Measurements from ENCODE around the gene EPHA10.

The EPHA10 gene

DNA sequence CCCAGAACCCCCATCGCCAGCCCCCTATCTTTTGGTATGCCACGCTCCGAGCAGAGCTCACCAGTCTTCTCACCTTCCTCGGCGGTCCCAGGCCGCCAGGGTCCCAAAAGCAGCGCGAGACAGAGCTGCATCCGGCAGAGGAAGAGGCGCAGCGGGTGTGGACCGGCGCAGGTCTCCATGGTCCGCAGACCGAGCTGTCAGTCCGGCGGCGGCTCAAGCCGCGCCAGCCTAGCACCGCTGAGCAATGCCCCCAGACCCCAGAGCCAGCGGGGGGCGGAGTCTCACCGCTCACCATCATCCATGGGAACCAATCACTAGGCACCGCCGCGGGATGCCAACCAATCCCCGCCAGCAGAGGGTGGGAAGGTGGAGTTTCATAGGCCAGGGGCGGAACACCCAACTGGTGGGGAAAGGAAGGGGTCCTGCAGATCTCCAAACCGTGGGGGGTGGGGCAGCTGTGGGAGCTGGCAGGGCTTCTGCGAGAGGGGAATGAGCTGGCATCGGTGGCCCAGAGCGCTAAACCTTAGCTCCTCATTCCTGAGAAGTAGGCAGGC lies at the start of gene EPHA10:
TSS of gene EPHA10 (minus strand) at position 233 of the 554 bp plus-strand sequence. CDS start at position 179, 54 bp downstream.
- Histone ChIP-seq H3K4me2 (peak within 1 kb of the TSS in 3 of 11 experiments; percentile 7 to 23 (median 18); a peak in 3 of 22 replicates), H3K4me3 (no peak within 1 kb of the TSS), H3K27me3 (peaks cover 31 to 62% (median 50%) of the 10 kb centered on the region in 11 experiments), H3K9me3 (replicated peaks in 1 of 11) (peaks cover 0 to 6% (median 0%) of the 10 kb centered on the region in 11 experiments; a peak in 3 of 22 replicates), H4K20me1 (peaks cover 0 to 10% (median 0%) of the 10 kb centered on the region in 11 experiments; a peak in 6 of 22 replicates), H3K4me1 (peaks cover 0 to 12% (median 0%) of the 10 kb centered on the region in 10 experiments; a peak in 4 of 20 replicates), H3K27ac (no peak within 1 kb of the TSS), H3K9ac (no peak within 1 kb of the TSS), H3K36me3 (no peaks in the 10 kb centered on the region)
- no peak for TF ChIP-seq Cebpa-rat (IDR thresholded peaks at IDR 0.05)

DNA sequence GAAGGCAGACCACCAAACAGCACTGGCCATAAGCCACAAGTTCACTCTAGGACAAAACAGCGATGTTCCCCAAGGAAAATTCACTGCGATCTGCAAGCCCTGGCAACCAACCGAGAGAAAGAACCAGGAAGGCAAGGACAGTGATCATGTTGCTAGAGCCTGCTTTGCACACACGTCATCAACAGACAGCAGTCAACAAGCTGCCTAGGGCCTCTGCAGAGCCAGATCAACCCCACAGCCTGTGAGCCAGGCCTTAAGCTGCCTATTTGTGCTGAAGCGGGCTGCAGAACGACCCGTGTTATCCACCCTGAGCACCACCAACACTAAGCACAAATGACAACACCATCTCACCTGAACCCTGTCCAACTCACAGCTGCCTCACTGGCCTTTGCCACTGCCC lies 49.3 kb upstream of the EPHA10 start:
- Histone ChIP-seq H3K9me3 (replicated peaks in 1 of 11) (no peaks in the 10 kb centered on the region), H3K27ac (no peak overlapping the region), H3K9ac (no peak overlapping the region), H3K4me1 (peaks cover 6 to 30% (median 19%) of the 10 kb centered on the region in 10 experiments), H3K36me3 (peaks cover 48 to 90% (median 66%) of the 10 kb centered on the region in 11 experiments), H3K4me2 (no peak overlapping the region), H3K27me3 (no peaks in the 10 kb centered on the region), H3K4me3 (no peak overlapping the region), H4K20me1 (peaks cover 0 to 48% (median 36%) of the 10 kb centered on the region in 11 experiments; a peak in 15 of 22 replicates)
- no peak for TF ChIP-seq Cebpa-rat (IDR thresholded peaks at IDR 0.05)

DNA sequence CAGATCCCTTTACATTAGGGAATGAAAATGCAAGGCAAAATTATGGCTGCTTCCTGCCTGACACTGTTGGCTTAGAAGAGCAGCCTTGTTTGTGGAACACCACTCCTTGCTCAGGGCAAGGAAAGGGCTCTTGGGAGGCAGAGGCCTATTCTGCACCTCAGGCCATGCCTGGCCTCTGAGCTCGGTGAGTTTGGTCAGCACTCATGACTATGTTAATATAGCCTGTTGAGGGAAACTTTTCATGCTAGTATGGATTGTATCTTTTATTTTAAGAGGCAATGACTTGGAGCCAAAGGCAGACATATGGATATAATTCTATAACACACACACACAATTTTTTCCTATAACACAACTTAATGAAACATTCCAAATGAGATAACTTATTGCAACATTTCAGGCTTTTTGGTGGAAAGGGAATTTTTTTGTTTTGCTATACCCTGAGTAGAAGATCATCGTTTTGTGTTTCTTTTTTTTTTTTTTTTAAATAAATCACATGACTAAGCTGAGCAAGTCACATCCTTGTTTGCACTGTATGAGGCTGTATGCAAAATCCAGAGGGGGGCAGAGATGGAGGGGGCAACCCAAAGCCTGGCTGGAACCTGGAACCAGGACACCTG lies 48.7 kb upstream of the EPHA10 start:
- Histone ChIP-seq H4K20me1 (peaks cover 0 to 53% (median 36%) of the 10 kb centered on the region in 11 experiments; a peak in 15 of 22 replicates), H3K4me3 (no peak overlapping the region), H3K4me1 (peaks cover 12 to 35% (median 25%) of the 10 kb centered on the region in 10 experiments), H3K36me3 (peaks cover 43 to 83% (median 61%) of the 10 kb centered on the region in 11 experiments), H3K27me3 (no peaks in the 10 kb centered on the region), H3K4me2 (no peak overlapping the region), H3K9ac (no peak overlapping the region), H3K27ac (no peak overlapping the region), H3K9me3 (replicated peaks in 1 of 11) (no peaks in the 10 kb centered on the region)
- TF ChIP-seq Cebpa-rat (IDR thresholded peaks at IDR 0.05) = no peak

DNA sequence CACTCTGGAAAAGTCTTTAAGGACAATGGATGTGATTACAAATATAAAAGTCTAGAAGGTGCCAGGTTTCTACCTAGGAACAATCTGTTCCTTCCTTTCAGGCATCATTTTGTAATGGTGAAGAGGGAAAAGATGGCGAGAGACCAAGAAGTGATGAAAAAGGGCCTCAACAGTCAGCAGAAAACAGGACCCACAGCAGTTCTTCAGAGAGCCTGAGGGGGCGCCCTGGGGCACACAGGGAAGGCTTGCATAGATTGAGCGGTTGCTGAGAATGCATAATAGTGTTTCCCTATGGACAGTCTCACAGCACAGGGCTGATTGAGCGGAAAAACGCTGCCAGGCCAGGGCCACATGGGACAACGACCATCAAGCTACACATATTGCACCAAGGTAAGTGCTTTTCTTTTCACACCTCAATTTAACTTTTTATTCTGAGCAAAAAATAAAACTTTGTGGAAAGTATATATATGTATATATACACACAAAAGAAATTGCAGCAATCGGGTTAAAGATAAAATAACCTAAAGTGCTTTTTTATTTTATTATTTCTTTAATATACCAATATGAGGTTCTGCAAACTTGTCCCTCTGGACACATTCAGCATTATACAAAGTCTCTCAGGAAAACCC lies 46.2 kb upstream of the EPHA10 start:
- no peak for TF ChIP-seq Cebpa-rat (IDR thresholded peaks at IDR 0.05)
- H3K4me3 ChIP-seq = no peak overlapping the region
- peaks cover 23 to 46% (median 36%) of the 10 kb centered on the region in 10 experiments for H3K4me1 ChIP-seq
- peaks cover 31 to 70% (median 51%) of the 10 kb centered on the region in 11 experiments for H3K36me3 ChIP-seq
- H3K4me2 ChIP-seq = peak overlapping the region in 4 of 11 experiments; percentile 94 to 98 (median 94); a peak in 6 of 22 replicates
- H3K27me3 ChIP-seq = no peaks in the 10 kb centered on the region
- no peak overlapping the region for H3K27ac ChIP-seq
- peaks cover 13 to 71% (median 53%) of the 10 kb centered on the region in 11 experiments; a peak in 21 of 22 replicates for H4K20me1 ChIP-seq
- no peaks in the 10 kb centered on the region for H3K9me3 ChIP-seq (replicated peaks in 1 of 11)
- no peak overlapping the region for H3K9ac ChIP-seq

DNA sequence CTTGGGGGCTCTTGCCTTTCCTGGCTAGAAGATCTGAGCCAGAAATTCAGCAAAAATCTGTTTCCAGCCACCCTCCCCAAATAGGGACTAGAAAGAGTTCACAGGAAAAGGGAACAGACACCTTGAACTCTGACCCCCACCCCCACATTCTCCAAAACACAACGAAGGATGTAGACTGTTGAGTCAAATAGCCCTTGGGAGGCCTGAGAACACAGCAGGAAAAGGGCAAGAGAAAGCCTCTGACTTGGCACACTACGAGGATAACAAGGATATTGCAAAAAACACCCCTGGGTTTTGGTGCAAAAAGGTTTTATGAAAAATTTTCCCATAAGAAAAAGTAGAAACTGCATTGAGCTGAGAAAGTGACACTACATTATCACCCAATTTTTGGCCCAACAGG lies 45.0 kb upstream of the EPHA10 start:
- no peak for TF ChIP-seq Cebpa-rat (IDR thresholded peaks at IDR 0.05)
- peak overlapping the region in 1 of 11 experiments; percentile 90; a peak in 1 of 22 replicates for H3K9ac ChIP-seq
- no peak overlapping the region for H3K27ac ChIP-seq
- no peaks in the 10 kb centered on the region for H3K27me3 ChIP-seq
- no peak overlapping the region for H3K4me3 ChIP-seq
- H3K4me1 ChIP-seq = peaks cover 27 to 57% (median 46%) of the 10 kb centered on the region in 10 experiments
- H4K20me1 ChIP-seq = peaks cover 25 to 81% (median 62%) of the 10 kb centered on the region in 11 experiments; a peak in 21 of 22 replicates
- H3K4me2 ChIP-seq = peak overlapping the region in 9 of 11 experiments; percentile 24 to 98 (median 82); a peak in 17 of 22 replicates
- H3K9me3 ChIP-seq (replicated peaks in 1 of 11) = no peaks in the 10 kb centered on the region
- H3K36me3 ChIP-seq = peaks cover 31 to 70% (median 51%) of the 10 kb centered on the region in 11 experiments

DNA sequence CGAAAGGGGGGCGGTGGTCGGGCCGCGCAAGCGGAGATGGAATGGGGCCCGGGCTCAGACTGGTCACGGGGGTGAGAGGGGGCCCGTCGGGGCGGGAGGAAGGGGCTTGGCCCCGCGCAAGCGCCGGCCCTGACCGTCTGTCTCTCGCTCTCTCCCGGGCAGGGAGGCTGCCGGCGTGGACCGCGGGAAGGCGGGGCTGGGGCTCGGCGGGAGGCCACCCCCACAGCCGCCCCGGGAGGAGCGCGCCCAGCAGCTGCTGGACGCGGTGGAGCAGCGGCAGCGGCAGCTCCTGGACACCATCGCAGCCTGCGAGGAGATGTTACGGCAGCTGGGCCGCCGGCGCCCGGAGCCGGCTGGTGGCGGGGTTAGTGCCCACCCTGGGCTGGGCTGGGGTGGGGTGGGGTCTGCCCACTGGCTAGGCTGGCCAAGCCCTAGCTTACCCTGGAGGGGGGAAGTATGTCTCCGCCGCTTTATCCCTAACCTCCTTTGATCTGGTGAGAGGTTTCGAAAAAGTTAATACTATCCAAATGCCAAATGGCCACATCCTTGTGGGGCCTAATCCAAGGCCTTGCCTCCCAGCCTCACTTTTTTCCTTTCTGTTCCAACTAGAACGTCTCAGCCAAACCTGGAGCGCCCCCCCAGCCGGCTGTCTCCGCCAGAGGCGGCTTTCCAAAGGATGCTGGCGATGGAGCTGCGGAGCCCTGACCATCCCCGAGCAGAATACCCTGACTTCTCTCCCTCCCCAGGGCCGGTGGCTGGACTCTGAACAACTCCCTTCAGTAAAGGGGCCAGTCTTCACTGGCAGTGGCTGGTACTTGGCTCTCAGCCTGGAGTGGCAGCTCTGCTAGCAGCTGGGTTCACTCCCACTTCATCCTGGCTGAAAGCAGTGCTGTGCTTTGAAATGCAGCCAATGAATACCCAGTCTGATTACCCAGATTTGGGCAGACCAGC lies 43.7 kb upstream of the EPHA10 start:
- Histone ChIP-seq H4K20me1 (peaks cover 38 to 83% (median 62%) of the 10 kb centered on the region in 11 experiments; a peak in 21 of 22 replicates), H3K27ac (peak overlapping the region; percentile 82 to 100 (median 97)), H3K4me1 (peaks cover 27 to 57% (median 46%) of the 10 kb centered on the region in 10 experiments), H3K4me2 (peak overlapping the region; percentile 80 to 98 (median 91)), H3K36me3 (peaks cover 34 to 70% (median 51%) of the 10 kb centered on the region in 11 experiments), H3K9ac (peak overlapping the region; percentile 90 to 100 (median 97)), H3K4me3 (peak overlapping the region; percentile 89 to 100 (median 98)), H3K27me3 (no peaks in the 10 kb centered on the region), H3K9me3 (replicated peaks in 1 of 11) (no peaks in the 10 kb centered on the region)
- no peak for TF ChIP-seq Cebpa-rat (IDR thresholded peaks at IDR 0.05)

DNA sequence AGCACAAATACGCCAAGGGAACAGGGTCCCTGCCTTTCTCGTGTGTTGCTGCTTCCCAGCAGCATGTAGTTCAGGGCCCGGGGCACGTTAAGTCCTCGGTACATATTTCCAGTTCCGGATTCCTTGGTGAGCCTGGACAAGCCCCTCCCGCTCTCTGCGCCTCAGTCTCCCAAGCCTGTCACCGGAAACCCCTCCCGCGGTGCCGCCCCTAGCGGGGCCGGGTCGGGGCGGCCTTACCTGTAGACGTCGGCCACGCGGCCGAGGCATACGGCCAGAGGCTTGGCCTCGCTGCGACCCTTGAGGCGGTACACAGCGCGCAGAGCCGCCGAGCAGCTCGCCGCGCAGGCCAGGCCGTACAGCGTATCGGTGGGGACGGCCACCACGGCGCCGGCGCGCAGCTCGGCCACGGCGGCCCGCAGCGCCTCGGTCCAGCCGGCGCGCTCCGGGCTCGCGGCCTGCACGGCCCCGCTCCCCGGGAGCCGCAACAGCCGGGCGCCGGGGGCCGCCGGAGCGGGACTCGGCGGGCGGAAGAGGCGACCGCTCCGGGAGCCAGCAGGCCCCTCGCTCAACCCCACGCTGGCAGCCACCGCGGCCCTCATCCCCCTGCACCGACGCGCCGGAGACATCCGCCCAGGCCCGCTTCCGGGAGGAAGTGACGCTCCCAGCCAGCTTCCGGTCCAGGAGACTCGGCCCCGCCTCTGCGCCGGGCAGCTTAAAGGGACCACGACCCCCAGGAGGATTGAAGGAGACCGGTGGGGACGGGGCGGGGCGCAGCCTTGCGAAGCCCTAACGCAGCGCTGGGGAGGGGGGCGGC lies 42.8 kb upstream of the EPHA10 start, which contains the start of the genes C1orf122 and YRDC:
TSS of gene C1orf122 (plus strand) at position 236 of the 814 bp plus-strand sequence. CDS start 615 bp downstream, outside the sequence.
TSS of gene YRDC (minus strand) at position 654 of the 814 bp plus-strand sequence. CDS start at position 626, 28 bp downstream.
- H3K27me3 ChIP-seq = no peaks in the 10 kb centered on the region
- peak within 1 kb of the TSS; percentile 90 to 100 (median 97) for H3K9ac ChIP-seq
- H3K4me3 ChIP-seq = peak within 1 kb of the TSS; percentile 89 to 100 (median 98)
- peaks cover 43 to 70% (median 55%) of the 10 kb centered on the region in 11 experiments for H3K36me3 ChIP-seq
- H4K20me1 ChIP-seq = peaks cover 47 to 83% (median 62%) of the 10 kb centered on the region in 11 experiments; a peak in 21 of 22 replicates
- H3K4me1 ChIP-seq = peaks cover 27 to 57% (median 46%) of the 10 kb centered on the region in 10 experiments
- peak within 1 kb of the TSS; percentile 82 to 100 (median 97) for H3K27ac ChIP-seq
- H3K9me3 ChIP-seq (replicated peaks in 1 of 11) = no peaks in the 10 kb centered on the region
- TF ChIP-seq Cebpa-rat (IDR thresholded peaks at IDR 0.05) = no peak
- peak within 1 kb of the TSS; percentile 86 to 98 (median 95) for H3K4me2 ChIP-seq
